Activated naive CD8-positive, alpha-beta T cell (primary cell): ENCODE results near the gene KIF16B.

ENCODE experiments used
- H3K27ac Mint-ChIP-seq: one replicate; pipeline ENCODE4 v1.8.0; 2021; ENCODE audit warnings: mixed read lengths
- H3K27me3 Mint-ChIP-seq: one replicate; pipeline ENCODE4 v1.8.0; 2021; ENCODE audit warnings: mixed read lengths
- H3K36me3 Mint-ChIP-seq: one replicate; pipeline ENCODE4 v1.8.0; 2021; ENCODE audit warnings: mixed read lengths
- H3K4me1 Mint-ChIP-seq: one replicate; pipeline ENCODE4 v1.8.0; 2021; ENCODE audit warnings: low read depth, mixed read lengths
- H3K4me3 Mint-ChIP-seq: one replicate; pipeline ENCODE4 v1.8.0; 2021; ENCODE audit warnings: mild to moderate bottlenecking, mixed read lengths
- H3K9me3 Mint-ChIP-seq: one replicate; pipeline ENCODE4 v1.8.0; 2021; ENCODE audit warnings: low read depth, mixed read lengths

Gene KIF16B

DNA sequence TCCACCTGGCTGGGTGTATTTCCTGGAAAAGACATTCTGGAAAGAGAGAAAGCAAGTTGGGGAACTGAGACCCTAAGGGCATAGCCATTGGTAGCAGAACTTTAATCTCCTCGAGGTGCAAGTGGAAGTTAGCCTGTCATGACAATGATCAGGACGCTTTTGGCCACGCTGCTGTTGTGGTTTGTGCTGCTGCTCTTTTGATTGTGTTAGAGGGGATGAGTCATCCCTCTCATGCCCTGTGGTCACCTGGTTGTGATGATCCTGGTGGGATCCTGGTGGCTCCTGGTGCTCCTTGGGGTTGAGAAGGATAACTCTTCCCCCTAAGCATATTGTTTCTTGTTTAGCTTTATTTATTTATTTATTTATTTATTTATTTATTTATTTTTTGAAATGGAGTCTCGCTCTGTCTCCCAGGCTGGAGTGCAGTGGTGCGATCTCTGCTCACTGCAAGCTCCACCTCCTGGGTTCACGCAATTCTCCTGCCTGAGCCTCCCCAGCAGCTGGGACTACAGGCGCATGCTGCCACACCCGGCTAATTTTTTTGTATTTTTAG is 350.3 kb downstream of the KIF16B start:
- H3K9me3 Mint-ChIP-seq = peaks cover 6% of the 10 kb centered on the region
- no peak overlapping the region for H3K27ac Mint-ChIP-seq
- no peaks in the 10 kb centered on the region for H3K36me3 Mint-ChIP-seq
- peaks cover 3% of the 10 kb centered on the region for H3K27me3 Mint-ChIP-seq
- no peak overlapping the region for H3K4me3 Mint-ChIP-seq
- H3K4me1 Mint-ChIP-seq = no peaks in the 10 kb centered on the region
